UCSD-AML1 (cell line): Measurements from ENCODE around the gene KLF13.

ENCODE experiments used
- DNase-seq: peaks from one replicate; lab custom pipeline; 2025; ENCODE audit not compliant: unreplicated experiment; lab: John Stamatoyannopoulos, UW

Gene KLF13

GRCh38 chr15:31360843-31361763, 34.5 kb downstream of the KLF13 start:
- DNase-seq, result peak; percentile 65

- no peak for DNase-seq
Observed at GRCh38 chr15:31361764-31362515, 35.3 kb downstream of the KLF13 start.

DNA sequence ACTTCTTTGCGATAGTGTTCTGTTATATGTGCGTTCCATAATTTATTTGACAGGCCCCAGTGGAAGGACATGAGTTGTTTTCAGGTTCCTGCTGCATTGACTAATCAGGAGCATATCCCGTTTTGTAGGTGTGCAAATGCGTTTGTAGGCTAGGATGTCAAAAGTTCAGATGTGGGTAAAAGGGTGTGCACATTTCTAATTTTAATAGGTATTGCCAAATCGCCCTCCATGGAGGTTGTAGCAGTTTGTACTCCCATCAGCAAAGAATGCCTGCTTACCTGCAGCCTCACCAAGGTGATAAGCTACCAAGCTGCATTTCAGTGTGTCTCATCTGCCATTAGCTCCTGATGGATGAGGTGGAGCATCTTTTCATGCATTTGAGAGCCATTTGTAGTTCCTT, 36.3 kb downstream of the KLF13 start:
- no peak for DNase-seq

- no peak for DNase-seq
Observed at GRCh38 chr15:31364301-31365031, 37.8 kb downstream of the KLF13 start.

GRCh38 chr15:31365032-31365654, 38.5 kb downstream of the KLF13 start:
- DNase-seq, result no peak

DNA sequence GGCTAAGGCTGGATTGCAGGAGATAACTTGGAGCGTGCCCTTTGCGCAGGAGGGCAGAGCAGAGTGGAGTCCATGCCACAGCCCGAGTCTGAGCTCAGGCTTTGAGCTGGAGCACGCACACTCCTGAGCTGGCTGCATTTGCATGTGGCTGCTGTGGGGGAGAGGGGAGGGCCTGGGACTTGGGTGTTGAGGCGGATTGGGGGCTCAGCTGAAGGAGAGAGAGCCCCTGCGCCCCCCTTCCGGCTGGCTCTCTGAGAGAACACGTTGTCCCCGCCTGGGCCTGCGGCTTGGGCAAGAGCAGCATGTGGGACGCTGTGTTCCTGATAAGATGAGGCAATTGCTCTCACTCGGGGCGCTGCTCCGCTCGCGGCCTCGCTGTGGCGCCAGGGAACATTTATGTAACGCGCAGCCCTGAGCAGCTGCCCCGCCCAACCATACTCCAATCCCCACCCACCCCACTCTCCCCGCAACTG, 39.1 kb downstream of the KLF13 start:
- peak; percentile 73 for DNase-seq

DNA sequence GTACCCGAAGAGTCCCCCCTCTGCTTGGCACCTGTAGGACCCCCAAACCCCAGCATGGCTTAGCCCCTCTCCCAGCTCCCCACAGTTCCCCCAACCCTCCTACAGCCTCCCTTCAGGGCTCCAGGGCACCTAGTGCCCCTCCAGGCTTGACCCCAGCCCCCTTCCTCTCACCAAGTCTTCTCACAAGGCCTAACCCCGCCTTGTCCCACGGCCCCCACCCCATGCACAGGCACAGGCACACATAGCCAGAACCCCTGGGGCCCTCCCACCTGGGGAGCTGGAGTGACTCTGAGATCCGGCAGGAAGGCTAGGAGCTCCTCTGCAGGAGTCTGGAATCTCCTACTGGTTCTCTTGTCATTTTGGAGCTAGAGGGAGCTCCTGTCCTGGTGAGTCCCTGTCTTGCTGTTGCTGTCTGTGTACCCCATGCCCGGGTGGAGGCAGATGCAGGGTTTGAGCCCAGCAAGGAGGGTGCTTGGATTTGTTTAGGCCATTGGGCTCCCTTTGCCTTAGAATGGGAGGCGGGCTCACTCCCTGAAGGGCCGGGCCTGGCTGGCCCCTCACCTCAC, 39.6 kb downstream of the KLF13 start:
- no peak for DNase-seq

DNA sequence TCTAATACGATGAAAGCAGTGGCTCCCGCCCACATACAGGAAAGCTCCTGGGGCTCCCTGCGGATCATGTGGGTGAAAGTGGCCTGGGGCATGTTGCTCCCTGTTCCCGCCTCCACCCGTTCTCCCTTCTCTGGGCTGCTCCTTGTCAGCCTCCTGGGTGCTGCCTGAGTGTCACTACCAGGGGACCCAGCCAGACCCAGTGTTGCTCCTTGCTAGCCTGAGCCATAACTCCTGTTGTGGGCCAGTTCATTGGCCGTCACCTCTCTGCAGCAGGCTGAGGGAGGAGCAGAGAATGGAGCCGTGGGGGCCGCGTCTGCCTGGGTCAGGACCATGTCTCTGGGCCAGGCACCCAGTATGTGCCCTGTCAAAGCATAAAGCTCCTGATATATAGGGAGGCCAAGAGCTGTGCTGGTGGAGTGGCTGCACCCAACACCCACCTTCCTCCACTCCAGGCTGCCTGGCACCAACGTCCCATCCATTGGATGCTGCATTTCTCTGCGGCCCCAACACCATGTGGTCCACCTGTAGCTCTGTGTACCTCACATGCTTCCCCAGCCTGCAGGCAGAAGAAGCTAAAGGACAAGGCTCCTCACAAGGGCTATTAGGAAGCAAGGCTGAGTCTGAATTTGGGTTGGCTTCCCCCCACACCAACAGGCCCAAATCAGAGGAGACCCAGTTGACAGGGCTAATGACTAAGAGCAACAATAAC, 40.5 kb downstream of the KLF13 start:
- DNase-seq, result no peak

DNA sequence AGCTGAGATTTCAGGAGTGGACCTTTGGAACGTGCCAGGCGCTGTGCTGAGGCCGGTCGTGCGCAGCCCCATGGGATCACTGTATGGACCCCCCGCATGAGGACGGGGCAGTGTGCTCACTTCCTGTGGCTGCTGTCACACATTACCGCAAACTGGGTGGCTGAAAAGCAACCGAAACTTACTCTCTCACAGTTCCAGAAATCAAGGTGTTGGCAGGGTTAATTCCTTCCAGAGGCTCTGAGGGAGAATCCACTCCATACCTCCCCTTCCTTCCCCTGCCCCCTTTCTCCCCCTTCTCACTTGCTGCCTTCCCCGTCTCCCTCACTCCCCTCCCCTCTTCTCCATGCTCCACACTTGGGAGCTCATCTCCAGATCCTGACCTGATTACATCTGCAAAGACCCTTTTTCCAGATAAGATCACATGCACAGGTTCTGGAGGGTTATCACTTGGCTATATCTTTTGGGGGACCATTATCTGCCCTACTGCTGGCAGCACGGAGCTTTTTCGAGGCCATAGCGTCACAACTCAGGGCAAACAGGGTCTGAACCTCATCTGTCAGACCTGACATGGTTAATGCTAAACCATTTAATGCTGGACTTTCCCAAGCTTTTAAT, 41.2 kb downstream of the KLF13 start:
- no peak for DNase-seq

DNA sequence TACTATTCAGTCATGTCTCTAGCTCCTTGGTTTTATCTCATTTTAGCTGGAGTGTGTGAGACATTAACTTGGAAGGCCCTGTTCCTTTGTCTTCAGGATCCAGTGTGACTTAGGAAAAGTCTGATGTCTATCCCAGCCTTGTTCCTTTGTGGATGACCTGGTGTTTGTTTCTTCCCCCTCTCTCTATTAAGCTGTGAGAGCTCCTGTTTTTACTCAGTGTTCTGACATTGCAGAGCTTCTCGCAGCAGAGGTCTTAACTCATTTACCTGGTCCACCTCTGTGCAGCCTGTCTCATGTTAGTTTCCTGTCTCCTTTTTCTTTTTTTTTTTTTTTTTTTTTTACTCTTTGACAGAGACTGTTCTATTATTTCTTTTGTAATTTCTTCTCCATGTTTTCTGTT, 43.1 kb downstream of the KLF13 start:
- no peak for DNase-seq

DNA sequence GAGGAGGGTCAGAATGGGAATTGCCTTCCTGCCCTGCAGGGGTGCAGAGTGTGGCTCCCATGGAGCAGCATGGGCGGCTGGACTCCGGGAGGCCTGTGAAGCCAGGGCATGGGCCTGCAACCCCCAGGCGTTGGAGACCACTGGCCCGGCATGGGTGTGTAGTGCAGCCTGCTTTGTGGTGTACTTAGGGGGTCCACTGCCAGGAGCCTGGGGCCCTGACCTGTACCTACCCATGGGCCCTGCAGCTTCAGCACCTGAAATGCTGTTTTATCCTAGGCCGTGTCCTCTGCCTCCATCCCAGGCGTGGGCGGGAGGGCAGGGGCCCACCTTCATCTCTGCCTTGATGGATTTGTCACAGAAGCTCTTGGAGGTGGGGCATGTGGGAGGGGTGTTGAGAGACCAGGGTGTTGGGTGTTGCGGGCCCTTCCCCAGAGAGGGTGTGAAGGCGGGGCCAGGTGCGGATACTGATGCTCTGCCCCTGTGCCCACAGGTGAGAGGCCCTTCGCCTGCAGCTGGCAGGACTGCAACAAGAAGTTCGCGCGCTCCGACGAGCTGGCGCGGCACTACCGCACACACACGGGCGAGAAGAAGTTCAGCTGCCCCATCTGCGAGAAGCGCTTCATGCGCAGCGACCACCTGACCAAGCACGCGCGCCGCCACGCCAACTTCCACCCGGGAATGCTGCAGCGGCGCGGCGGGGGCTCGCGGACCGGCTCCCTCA, 45.0 kb downstream of the KLF13 start:
- no peak for DNase-seq

DNA sequence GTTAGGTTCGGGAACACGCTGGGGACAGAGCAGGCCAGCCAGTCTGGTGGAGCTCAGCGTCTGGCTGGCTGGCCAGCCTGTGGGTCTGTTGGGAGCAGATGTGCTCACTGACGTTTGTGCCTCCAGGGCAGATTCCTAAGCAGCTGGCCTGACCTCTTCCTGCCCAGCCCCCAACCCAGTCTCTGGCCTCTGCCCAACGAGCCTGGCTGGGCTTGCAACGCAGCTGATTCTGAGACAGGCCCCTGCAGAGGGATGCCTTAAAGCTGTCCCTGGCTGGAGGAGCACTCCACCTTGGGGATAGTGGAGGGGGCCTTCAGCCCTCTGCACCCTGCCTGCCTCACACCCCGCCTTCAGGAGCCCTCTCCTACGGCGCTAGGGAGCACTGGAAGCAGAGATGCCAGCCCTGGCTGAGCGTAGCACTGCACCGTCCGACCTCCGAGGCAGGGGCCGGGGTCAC, 46.0 kb downstream of the KLF13 start:
- no peak for DNase-seq

DNA sequence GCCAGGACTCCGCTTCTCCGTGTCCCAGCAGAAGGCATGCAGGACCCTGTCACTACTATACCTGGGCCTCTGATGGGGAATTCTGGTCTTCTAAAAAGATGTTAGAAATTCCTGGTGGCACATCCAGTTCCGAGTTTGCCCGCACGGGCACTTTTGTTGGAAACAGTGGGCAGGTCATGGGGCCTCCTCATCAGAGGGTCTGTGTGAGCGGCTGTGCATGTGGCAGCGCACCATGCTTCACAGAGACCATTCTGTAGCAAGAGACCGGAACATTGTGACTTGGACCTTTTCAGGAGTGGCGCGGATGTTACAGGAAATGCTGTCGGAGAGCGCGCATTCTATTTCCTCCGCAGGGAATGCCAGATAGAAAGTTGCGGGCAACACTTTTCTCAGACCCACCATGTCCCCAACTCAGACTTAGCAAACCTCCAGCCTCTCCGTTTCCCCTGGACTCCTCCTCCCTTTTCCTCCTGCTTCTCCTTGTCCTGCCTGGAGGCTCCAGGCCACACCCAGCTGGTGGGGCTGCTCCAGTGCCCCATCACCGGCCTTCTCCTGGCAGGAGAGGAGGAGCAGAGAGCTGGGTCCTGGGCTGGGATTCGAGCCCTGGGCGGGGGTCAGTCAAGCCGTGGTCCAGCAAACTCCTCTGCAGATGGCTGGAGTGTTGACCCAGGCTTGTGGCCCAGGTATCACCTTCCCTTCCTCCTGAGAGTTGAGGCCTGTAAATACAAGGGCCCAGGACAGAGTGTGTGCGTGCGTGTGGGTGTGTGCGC, 46.6 kb downstream of the KLF13 start:
- no peak for DNase-seq

DNA sequence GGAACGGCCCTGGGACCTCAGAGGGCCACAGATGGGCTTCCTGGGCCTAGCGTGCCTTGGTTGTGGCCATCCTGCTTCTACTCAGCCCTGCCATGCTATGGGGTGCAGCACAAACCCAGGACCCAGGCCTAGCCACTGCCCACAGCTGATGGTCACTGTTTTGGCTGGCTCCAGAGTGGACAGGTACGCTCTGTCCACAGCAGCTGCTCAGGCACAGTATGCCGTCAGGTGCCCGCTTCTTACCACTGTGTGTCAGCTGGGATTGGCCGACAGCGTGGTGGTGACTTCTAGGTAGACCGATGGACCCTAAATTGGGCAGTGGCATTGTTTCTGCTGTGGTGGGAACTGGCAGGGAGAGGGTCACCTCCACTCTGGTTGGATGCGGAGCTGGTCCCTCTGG, 47.3 kb downstream of the KLF13 start:
- DNase-seq, result no peak

- DNase-seq, result no peak
Observed at GRCh38 chr15:31374489-31374888, 47.9 kb downstream of the KLF13 start.

- no peak for DNase-seq
Observed at GRCh38 chr15:31374986-31375385, 48.4 kb downstream of the KLF13 start.

DNA sequence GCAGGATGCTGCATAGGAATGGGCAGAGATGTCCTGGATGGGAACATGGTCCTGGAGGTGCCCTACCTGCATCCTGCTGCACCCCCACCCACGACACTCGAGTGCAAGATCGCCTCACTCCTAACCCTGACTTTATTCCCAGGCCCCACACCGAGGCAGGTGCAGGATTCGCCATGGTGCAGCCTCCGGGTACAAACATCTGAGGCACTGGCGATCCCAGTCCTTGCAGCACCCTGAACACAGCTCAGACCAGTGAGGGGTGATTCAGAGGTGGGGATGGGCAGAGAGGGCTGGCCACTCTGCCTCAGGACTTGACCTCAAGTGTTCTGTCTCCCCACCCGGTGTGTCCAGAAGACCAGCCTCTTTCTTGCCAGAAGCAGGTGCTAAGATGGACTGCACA, 49.1 kb downstream of the KLF13 start:
- no peak for DNase-seq

DNA sequence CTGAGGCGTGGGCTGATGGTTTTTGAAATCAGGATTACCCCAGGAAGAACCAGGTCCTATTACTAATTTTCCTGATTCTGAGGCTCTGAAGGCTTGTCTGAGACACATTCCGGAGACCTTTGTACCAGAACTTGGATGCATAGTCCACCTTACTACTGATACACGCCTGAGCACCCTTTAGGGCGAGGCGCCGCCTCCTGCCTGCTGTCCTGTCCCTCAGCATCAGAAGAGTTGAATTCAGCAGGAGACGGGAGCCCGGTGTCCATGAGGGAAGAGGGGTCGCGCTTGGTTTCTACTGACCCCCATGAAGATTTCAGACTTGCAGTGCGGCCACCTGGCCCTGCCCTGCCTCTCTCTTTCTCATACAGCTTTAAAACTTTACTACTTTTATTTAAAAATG, 49.9 kb downstream of the KLF13 start:
- no peak for DNase-seq
